NCI-H2171 (cell line): ENCODE data around the gene SCAMP5.
A peak's percentile ranks its signal among the peaks of the same experiment; 100 is the strongest.

ENCODE experiments used
- DNase-seq: peaks from one replicate; lab custom pipeline; 2025; lab: John Stamatoyannopoulos, UW

SCAMP5 gene

GRCh38 chr15:75023181-75023871 is 28.0 kb downstream of the SCAMP5 start, which contains the start of gene PPCDC:
TSS of gene PPCDC (plus strand) at chr15:75023590. CDS start at chr15:75028319, 4,729 bp downstream.
- DNase-seq: peak; percentile 96

GRCh38 chr15:75023872-75024636 is 28.7 kb downstream of the SCAMP5 start:
- DNase-seq: no peak

- no peak for DNase-seq
These were observed 29.7 kb downstream of the SCAMP5 start for GRCh38 chr15:75025107-75025506.

- no peak for DNase-seq
These were observed 30.3 kb downstream of the SCAMP5 start for GRCh38 chr15:75025548-75026260.

GRCh38 chr15:75027551-75027950 is 32.2 kb downstream of the SCAMP5 start:
- DNase-seq: no peak

- DNase-seq: no peak
These were observed 33.6 kb downstream of the SCAMP5 start for GRCh38 chr15:75028991-75029377.

GRCh38 chr15:75029378-75030022 is 34.1 kb downstream of the SCAMP5 start:
- peak; percentile 70 for DNase-seq

GRCh38 chr15:75030023-75030413 is 34.7 kb downstream of the SCAMP5 start:
- no peak for DNase-seq

- no peak for DNase-seq
These were observed 35.1 kb downstream of the SCAMP5 start for GRCh38 chr15:75030424-75030823.

- no peak for DNase-seq
These were observed 36.5 kb downstream of the SCAMP5 start for GRCh38 chr15:75031848-75032247.

GRCh38 chr15:75032395-75032794 is 37.0 kb downstream of the SCAMP5 start:
- no peak for DNase-seq

- DNase-seq: no peak
These were observed 38.4 kb downstream of the SCAMP5 start for GRCh38 chr15:75033809-75034208.

GRCh38 chr15:75034615-75035014 is 39.3 kb downstream of the SCAMP5 start:
- DNase-seq: no peak

GRCh38 chr15:75036212-75036616 is 40.9 kb downstream of the SCAMP5 start:
- no peak for DNase-seq

- DNase-seq: no peak
These were observed 42.3 kb downstream of the SCAMP5 start for GRCh38 chr15:75037685-75038084.

- DNase-seq: no peak
These were observed 42.9 kb downstream of the SCAMP5 start for GRCh38 chr15:75038231-75038630.

- no peak for DNase-seq
These were observed 47.6 kb downstream of the SCAMP5 start for GRCh38 chr15:75042730-75043508.

GRCh38 chr15:75043509-75044257 is 48.3 kb downstream of the SCAMP5 start:
- DNase-seq: no peak

- DNase-seq: no peak
These were observed 49.0 kb downstream of the SCAMP5 start for GRCh38 chr15:75044258-75044878.

GRCh38 chr15:75045332-75046015 is 50.1 kb downstream of the SCAMP5 start:
- DNase-seq: no peak
